ENCODE measurements around the gene IL5. TPM values are rescaled to one million over a fixed set of nuclear protein-coding genes. Genes with fewer than 3 reads are reported as not detected.
"Not testable (repeated sequence)": the region's sequence is repeated elsewhere in the genome, so short reads cannot be mapped to it uniquely, and the experiment has no call there.

The IL5 gene
- not detected in 2 replicates for total RNA-seq

GRCh38 chr5:132543472-132544201 is at the start of gene IL5:
Gene IL5 (minus strand): TSS chr5:132543522. CDS start chr5:132543478, 44 bp downstream.
- DNase-seq (ENCODE audit: low read depth in 2 of 2): no peak

- no peak for DNase-seq (ENCODE audit: low read depth in 2 of 2)
These were observed 49.2 kb upstream of the IL5 start for GRCh38 chr5:132592521-132592920.

GRCh38 chr5:132591145-132591544 is 47.8 kb upstream of the IL5 start:
- peak; percentile 7 to 45 for DNase-seq (ENCODE audit: low read depth in 2 of 2)

- DNase-seq (ENCODE audit: low read depth in 2 of 2): no peak
These were observed 46.1 kb upstream of the IL5 start for GRCh38 chr5:132589467-132589866.

- no peak for DNase-seq (ENCODE audit: low read depth in 2 of 2)
These were observed 42.7 kb upstream of the IL5 start for GRCh38 chr5:132586063-132586462.

GRCh38 chr5:132584560-132584959 is 41.2 kb upstream of the IL5 start:
- not testable (repeated sequence) for DNase-seq (ENCODE audit: low read depth in 2 of 2)

- DNase-seq (ENCODE audit: low read depth in 2 of 2): no peak
These were observed 32.8 kb upstream of the IL5 start for GRCh38 chr5:132576123-132576522.

GRCh38 chr5:132566657-132567056 is 23.3 kb upstream of the IL5 start:
- DNase-seq (ENCODE audit: low read depth in 2 of 2): no peak

- DNase-seq (ENCODE audit: low read depth in 2 of 2): not testable (repeated sequence)
These were observed 21.2 kb upstream of the IL5 start for GRCh38 chr5:132564555-132564954.

GRCh38 chr5:132561601-132562000 is 18.3 kb upstream of the IL5 start:
- no peak for DNase-seq (ENCODE audit: low read depth in 2 of 2)

- DNase-seq (ENCODE audit: low read depth in 2 of 2): no peak
These were observed 16.2 kb upstream of the IL5 start for GRCh38 chr5:132559383-132560060.

GRCh38 chr5:132557478-132558172 is 14.3 kb upstream of the IL5 start:
- DNase-seq (ENCODE audit: low read depth in 2 of 2): peak in 1 of 2 donors; percentile 41

- peak; percentile 60 to 79 for DNase-seq (ENCODE audit: low read depth in 2 of 2)
These were observed 13.6 kb upstream of the IL5 start, which contains the start of gene RAD50 for GRCh38 chr5:132556763-132557477. Gene RAD50 (plus strand): TSS chr5:132556977. CDS start chr5:132557325, 348 bp downstream.

GRCh38 chr5:132556153-132556762 is 12.9 kb upstream of the IL5 start:
- no peak for DNase-seq (ENCODE audit: low read depth in 2 of 2)

- DNase-seq (ENCODE audit: low read depth in 2 of 2): no peak
These were observed 6.3 kb upstream of the IL5 start for GRCh38 chr5:132549576-132549975.

- DNase-seq (ENCODE audit: low read depth in 2 of 2): not testable (repeated sequence)
These were observed 5.5 kb upstream of the IL5 start for GRCh38 chr5:132548834-132549233.

- DNase-seq (ENCODE audit: low read depth in 2 of 2): no peak
These were observed 3.9 kb upstream of the IL5 start for GRCh38 chr5:132547269-132547668.

- no peak for DNase-seq (ENCODE audit: low read depth in 2 of 2)
These were observed 2.8 kb upstream of the IL5 start for GRCh38 chr5:132546108-132546507.

- no peak for DNase-seq (ENCODE audit: low read depth in 2 of 2)
These were observed 2.6 kb downstream of the IL5 start for GRCh38 chr5:132540764-132541163.

- no peak for DNase-seq (ENCODE audit: low read depth in 2 of 2)
These were observed 3.2 kb downstream of the IL5 start for GRCh38 chr5:132540149-132540548.

GRCh38 chr5:132539716-132540115 is 3.6 kb downstream of the IL5 start:
- DNase-seq (ENCODE audit: low read depth in 2 of 2): no peak

Measured in dermis microvascular lymphatic vessel endothelial cell (primary cell).